K562 (cell line): ENCODE results near the gene RFX7. TPM values are rescaled to one million over a fixed set of nuclear protein-coding genes. Genes with fewer than 3 reads are reported as not detected.

Source experiments
- ATAC-seq: fragments of 200-7000 bp; cut with Tn5 transposase; 3 replicates; pipeline ENCODE4 v1.9.1; 2020; ENCODE audit warnings: moderate library complexity
- BruUV-seq: library from RNA; stranded (reverse); fragments of 400-500 nt; replicated peaks from 2 replicates; lab custom pipeline; 2021; lab: Mats Ljungman, UMichigan
- CTCF ChIA-PET: fragments of 300-600 bp; formaldehyde crosslinking; extraction: SDS; loops from one replicate; lab custom pipeline; 2021; ENCODE audit warnings: low intra/inter-chr PET ratio; lab: Yijun Ruan, JAX
- POLR2A ChIA-PET: fragments of 300-600, 350-650 bp; sonication (Branson Sonifier 250); formaldehyde crosslinking; extraction: SDS; loops from one replicate; lab custom pipeline; 2021; ENCODE audit warnings: antibody characterized with exemption, inconsistent platforms; lab: Yijun Ruan, JAX
- DNase-seq, 4 experiments: peaks; one replicate each; pipeline versions ENCODE4 v3.0.0 to v3.0.0-alpha.2; 2011 to 2018; ENCODE audit warnings: low spot score in 3 of 4, mixed read lengths in 3 of 4; ENCODE audit errors: extremely low read depth in 1 of 4
- FAIRE-seq: peaks from 2 replicates; lab custom pipeline; 2011; peaks lifted over from hg19 to GRCh38; lab: Jason Lieb, UNC
- H2AFZ ChIP-seq: 2 replicates; pipeline ENCODE4 v1.6.0; 2011; ENCODE audit warnings: low read depth, low read length, control low read depth, inconsistent platforms
- H3K27ac ChIP-seq: fragments of 200-600 bp; 3 replicates; pipeline ENCODE4 v1.8.0; 2011; ENCODE audit warnings: low read depth, mild to moderate bottlenecking, control low read depth, inconsistent platforms, low read length, moderate library complexity, mixed read lengths; ENCODE audit errors: extremely low read depth
- H3K27me3 ChIP-seq, 2 experiments: fragments of 300-600 bp in 1 of 2; 2 replicates in 1 of 2; 3 replicates in 1 of 2; pipeline versions ENCODE4 v1.6.0 to v1.8.0; 2011; ENCODE audit warnings: inconsistent platforms in 2 of 2, low read length in 2 of 2, mild to moderate bottlenecking in 1 of 2, mixed read lengths in 1 of 2, moderate library complexity in 1 of 2; ENCODE audit not compliant: control insufficient read depth in 2 of 2, insufficient read depth in 2 of 2
- H3K36me3 ChIP-seq: fragments of 300-600 bp; 3 replicates; pipeline ENCODE4 v1.8.0; 2011; ENCODE audit warnings: mild to moderate bottlenecking, low read length, inconsistent platforms; ENCODE audit not compliant: control insufficient read depth, insufficient read depth
- H3K4me1 ChIP-seq, 2 experiments: fragments of 200-600 bp in 1 of 2; replicated peaks in 1 of 2; 2 replicates in 1 of 2; 3 replicates in 1 of 2; pipeline versions ENCODE4 v1.5.1 to v1.8.0; 2011; ENCODE audit warnings: inconsistent platforms in 2 of 2, low read length in 2 of 2, mild to moderate bottlenecking in 1 of 2, mixed read lengths in 1 of 2, moderate library complexity in 1 of 2; ENCODE audit not compliant: control insufficient read depth in 2 of 2, insufficient read depth in 2 of 2
- H3K4me2 ChIP-seq: 2 replicates; pipeline ENCODE4 v1.6.1; 2011; ENCODE audit warnings: low read length, control low read depth, inconsistent platforms, mixed read lengths; ENCODE audit not compliant: insufficient read depth
- H3K4me3 ChIP-seq: fragments of 200-600 bp; sonication (generic), shearing (Covaris generic); 2 replicates; pipeline ENCODE4 v1.5.1; 2016; ENCODE audit warnings: control low read depth, inconsistent platforms
- H3K79me2 ChIP-seq: fragments of 200-600 bp; 3 replicates; pipeline ENCODE4 v1.8.0; 2011; ENCODE audit warnings: low read length, inconsistent platforms; ENCODE audit not compliant: control insufficient read depth, insufficient read depth
- H3K9ac ChIP-seq, 2 experiments: 2 replicates each; pipeline versions ENCODE4 v1.6.0 to v1.6.1; 2011; ENCODE audit warnings: low read depth in 2 of 2, low read length in 2 of 2, control low read depth in 1 of 2, inconsistent platforms in 1 of 2, mild to moderate bottlenecking in 1 of 2, mixed read lengths in 1 of 2; ENCODE audit not compliant: insufficient read depth in 1 of 2
- H3K9me1 ChIP-seq: one replicate; pipeline ENCODE4 v1.6.0; 2011; ENCODE audit warnings: inconsistent platforms, mild to moderate bottlenecking, low read length, moderate library complexity; ENCODE audit not compliant: control insufficient read depth, insufficient read depth
- H3K9me3 ChIP-seq: replicated peaks from 2 replicates; pipeline ENCODE4 v1.5.1; 2011; ENCODE audit warnings: low read depth, low read length, inconsistent platforms; ENCODE audit not compliant: control insufficient read depth, insufficient read depth
- H4K20me1 ChIP-seq: replicated peaks from 2 replicates; pipeline ENCODE4 v1.6.1; 2011; ENCODE audit warnings: low read length, inconsistent platforms, mixed read lengths; ENCODE audit not compliant: control insufficient read depth, insufficient read depth
- EZH2 ChIP-seq: IDR thresholded peaks from 2 replicates; pipeline ENCODE4 v1.6.1; 2012; ENCODE audit warnings: low read depth, mild to moderate bottlenecking, inconsistent platforms, low read length, borderline replicate concordance
- HCFC1 ChIP-seq: IDR thresholded peaks from 2 replicates; pipeline ENCODE4 v1.6.1; 2012; ENCODE audit warnings: low read depth, low read length, improper control_type of control experiment
- POU5F1 ChIP-seq: fragments of 150-350 bp; IDR thresholded peaks from 2 replicates; pipeline ENCODE4 v1.6.1; 2014; ENCODE audit warnings: borderline replicate concordance, low read length, low read depth, mild to moderate bottlenecking; ENCODE audit not compliant: partially characterized antibody
- RFX7 ChIP-seq: fragments of 250-450 bp; sonication (Bioruptor Pico); IDR thresholded peaks from 2 replicates; pipeline ENCODE4 v1.5.1; 2021; ENCODE audit warnings: mild to moderate bottlenecking
- SLC30A9 ChIP-seq: fragments of 250-450 bp; sonication (Bioruptor Pico); IDR thresholded peaks from 2 replicates; pipeline ENCODE4 v1.8.0; 2022; ENCODE audit warnings: mild to moderate bottlenecking, moderate library complexity
- USF1 ChIP-seq: sonication (generic); formaldehyde crosslinking; IDR thresholded peaks from 2 replicates; pipeline ENCODE4 v1.9.0; 2022; ENCODE audit warnings: mild to moderate bottlenecking, missing genetic modification reagents
- ZBTB17 ChIP-seq: fragments of 450-650 bp; formaldehyde crosslinking; IDR thresholded peaks from 2 replicates; pipeline ENCODE4 v1.4.0; 2020; ENCODE audit warnings: mild to moderate bottlenecking
- ZC3H4 ChIP-seq: sonication (generic); formaldehyde crosslinking; IDR thresholded peaks from 2 replicates; pipeline ENCODE4 v1.9.0; 2021; ENCODE audit warnings: missing genetic modification reagents, borderline replicate concordance
- ZNF175 ChIP-seq: fragments of 200-800 bp; sonication (Bioruptor generic); IDR thresholded peaks from 2 replicates; pipeline ENCODE4 v1.6.1; 2016; ENCODE audit warnings: low read depth, mild to moderate bottlenecking, missing genetic modification characterization, missing compliant biosample characterization
- ZNF263 ChIP-seq: sonication (generic); formaldehyde crosslinking; IDR thresholded peaks from 2 replicates; pipeline ENCODE4 v1.8.0; 2022; ENCODE audit warnings: mild to moderate bottlenecking, missing genetic modification reagents, borderline replicate concordance
- ZNF780A ChIP-seq: fragments of 250-450 bp; sonication (Bioruptor Pico); IDR thresholded peaks from 2 replicates; pipeline ENCODE4 v1.5.0; 2021; ENCODE audit warnings: mild to moderate bottlenecking
- WGBS: fragments of 100-300 bp; shearing (Covaris generic); methylation state at CpG from one replicate; pipeline ENCODE4 v1.1.6; 2016; ENCODE audit warnings: low coverage, mixed read lengths; ENCODE audit not compliant: insufficient coverage; ENCODE audit errors: missing lambda C conversion rate; 5-methylcytosine and 5-hydroxymethylcytosine counted together
- in situ Hi-C: fragments of 300-500 bp; cut with MboI; formaldehyde crosslinking; loops from 4 replicates; pipeline ENCODE4 v1.15.0; 2018; ENCODE audit warnings: inconsistent platforms, mixed read lengths
- intact Hi-C: fragments of 100-400 bp; cut with micrococcal nuclease; formaldehyde crosslinking; loops from 2 replicates; pipeline ENCODE4 v1.14.2; 2022
- polyA plus RNA-seq, 8 experiments: library from polyadenylated mRNA; depleted of rRNA in 4 of 8; stranded (reverse) in 5 of 8; unstranded in 3 of 8; fragments of >200 nt; fragmentation: Nextera tagmentation in 2 of 8; fragmentation: Illumina TruSeq in 1 of 8; extraction: Ambion mirVana in 2 of 8; extraction: Trizol in 1 of 8; gene quantifications; 2 replicates each; pipeline versions ENCODE4 v1.2.1 to v1.2.3, GENCODE V29; 2011 to 2014; ENCODE audit warnings: inconsistent platforms in 1 of 8, missing spikeins in 1 of 8
- total RNA-seq, 7 experiments: library from RNA; depleted of rRNA in 6 of 7; stranded (reverse); fragments of >200 nt in 6 of 7; fragmentation: Illumina TruSeq in 2 of 7; extraction: Trizol in 2 of 7; gene quantifications; 2 replicates each; pipeline versions ENCODE4 v1.2.1 to v1.2.3, GENCODE V29; 2011 to 2021; ENCODE audit warnings: low replicate concordance in 1 of 7
- TF ChIP-seq, protein P1 (sequence below): fragments of 450-650 bp; formaldehyde crosslinking; IDR thresholded peaks from 2 replicates; pipeline ENCODE4 v1.4.0; 2022; ENCODE audit warnings: missing genetic modification characterization
- TF ChIP-seq, protein P2 (sequence below): sonication (generic); formaldehyde crosslinking; IDR thresholded peaks from 2 replicates; pipeline ENCODE4 v1.8.0; 2022; ENCODE audit warnings: mild to moderate bottlenecking, missing genetic modification reagents, borderline replicate concordance

The RFX7 gene
- total and polyA plus RNA-seq, 9 of the 15 experiments (the other 6 are each of a cell fraction or from before 2014, with no cell fraction given), result 2.4 to 17.9 (median 6.3) TPM

DNA sequence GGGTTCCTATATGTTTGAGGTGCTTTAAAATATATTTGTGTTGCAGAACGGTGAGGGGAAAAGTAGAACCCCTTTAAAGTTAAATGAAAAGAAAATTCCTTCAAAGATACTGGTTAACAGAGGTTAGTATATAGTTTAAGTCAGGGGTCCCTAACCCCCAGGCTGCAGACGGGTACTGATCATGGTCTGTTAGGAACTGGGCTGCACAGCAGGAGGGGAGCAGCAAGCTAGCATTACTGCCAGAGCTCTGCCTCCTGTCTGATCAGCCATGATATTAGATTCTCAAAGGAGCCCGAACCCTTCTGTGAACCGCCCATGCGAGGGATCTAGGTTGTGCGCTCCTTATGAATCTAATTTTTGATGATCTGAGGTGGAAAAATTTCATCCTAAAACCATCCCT, 37.5 kb upstream of the RFX7 start:
- BruUV-seq, result no TSS peak
- H3K36me3 ChIP-seq, result no peaks in the 10 kb centered on the region
- H3K9me1 ChIP-seq, result no peaks in the 10 kb centered on the region
- no peak overlapping the region for H3K4me2 ChIP-seq
- ChIA-PET CTCF (no interaction called here), POLR2A (no interaction called here)
- H3K9me3 ChIP-seq, result no peaks in the 10 kb centered on the region
- no peaks in the 10 kb centered on the region for H4K20me1 ChIP-seq
- whole genome bisulfite sequencing, result 24% methylated on average over 6 of the region's 6 CpGs
- H3K4me1 ChIP-seq, result no peaks in the 10 kb centered on the region
- H3K9ac ChIP-seq, result no peak overlapping the region
- in situ Hi-C loops, result no loop called here
- no peak overlapping the region for H2AFZ ChIP-seq
- no peak overlapping the region for H3K27ac ChIP-seq
- no peak overlapping the region for H3K4me3 ChIP-seq
- H3K27me3 ChIP-seq, result no peaks in the 10 kb centered on the region
- ATAC-seq (no peak), FAIRE-seq (no peak)
- no peaks in the 10 kb centered on the region for H3K79me2 ChIP-seq
- TF ChIP-seq ZNF780A, result no peak
- TF ChIP-seq ZBTB17 (CRISPR knock-in tag), result no peak
- TF ChIP-seq ZNF263, result no peak
- no peak for TF ChIP-seq HCFC1
- TF ChIP-seq USF1, result no peak
- TF ChIP-seq RFX7 (CRISPR knock-in tag), result no peak
- TF ChIP-seq, protein P1, sequence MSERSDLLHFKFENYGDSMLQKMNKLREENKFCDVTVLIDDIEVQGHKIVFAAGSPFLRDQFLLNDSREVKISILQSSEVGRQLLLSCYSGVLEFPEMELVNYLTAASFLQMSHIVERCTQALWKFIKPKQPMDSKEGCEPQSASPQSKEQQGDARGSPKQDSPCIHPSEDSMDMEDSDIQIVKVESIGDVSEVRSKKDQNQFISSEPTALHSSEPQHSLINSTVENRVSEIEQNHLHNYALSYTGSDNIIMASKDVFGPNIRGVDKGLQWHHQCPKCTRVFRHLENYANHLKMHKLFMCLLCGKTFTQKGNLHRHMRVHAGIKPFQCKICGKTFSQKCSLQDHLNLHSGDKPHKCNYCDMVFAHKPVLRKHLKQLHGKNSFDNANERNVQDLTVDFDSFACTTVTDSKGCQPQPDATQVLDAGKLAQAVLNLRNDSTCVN (CRISPR knock-in tag), result no peak
- no peak for TF ChIP-seq ZNF175 (CRISPR knock-in tag)
- TF ChIP-seq EZH2, result no peak
- no peak for TF ChIP-seq ZC3H4 (CRISPR knock-in tag)
- TF ChIP-seq, protein P2, sequence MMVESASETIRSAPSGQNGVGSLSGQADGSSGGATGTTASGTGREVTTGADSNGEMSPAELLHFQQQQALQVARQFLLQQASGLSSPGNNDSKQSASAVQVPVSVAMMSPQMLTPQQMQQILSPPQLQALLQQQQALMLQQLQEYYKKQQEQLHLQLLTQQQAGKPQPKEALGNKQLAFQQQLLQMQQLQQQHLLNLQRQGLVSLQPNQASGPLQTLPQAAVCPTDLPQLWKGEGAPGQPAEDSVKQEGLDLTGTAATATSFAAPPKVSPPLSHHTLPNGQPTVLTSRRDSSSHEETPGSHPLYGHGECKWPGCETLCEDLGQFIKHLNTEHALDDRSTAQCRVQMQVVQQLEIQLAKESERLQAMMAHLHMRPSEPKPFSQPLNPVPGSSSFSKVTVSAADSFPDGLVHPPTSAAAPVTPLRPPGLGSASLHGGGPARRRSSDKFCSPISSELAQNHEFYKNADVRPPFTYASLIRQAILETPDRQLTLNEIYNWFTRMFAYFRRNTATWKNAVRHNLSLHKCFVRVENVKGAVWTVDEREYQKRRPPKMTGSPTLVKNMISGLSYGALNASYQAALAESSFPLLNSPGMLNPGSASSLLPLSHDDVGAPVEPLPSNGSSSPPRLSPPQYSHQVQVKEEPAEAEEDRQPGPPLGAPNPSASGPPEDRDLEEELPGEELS (CRISPR knock-in tag), result no peak
- TF ChIP-seq POU5F1, result no peak
- TF ChIP-seq SLC30A9 (CRISPR knock-in tag), result no peak
- TF ChIP-seq, all 486 proteins: peak for 0
- intact Hi-C loops, result no loop called here
- no peak for DNase-seq
